Endothelial cell of umbilical vein (primary cell): ENCODE measurements around the gene PHLPP1. TPM values are rescaled to one million over a fixed set of nuclear protein-coding genes. Genes with fewer than 3 reads are reported as not detected.

Experiments
- BruUV-seq: library from RNA; stranded (reverse); fragments of 400-500 nt; replicated peaks from 2 replicates; lab custom pipeline; 2021; lab: Mats Ljungman, UMichigan
- CTCF ChIA-PET: fragments of 300-600, 350-600 bp; sonication (Branson Sonifier 250); formaldehyde crosslinking; loops from one replicate; lab custom pipeline; 2021; ENCODE audit warnings: antibody characterized with exemption, inconsistent platforms; lab: Charles Lee
- POLR2A ChIA-PET: fragments of 300-600, 350-600 bp; sonication (Branson Sonifier 250); formaldehyde crosslinking; loops from one replicate; lab custom pipeline; 2021; ENCODE audit warnings: antibody characterized with exemption, inconsistent platforms; lab: Charles Lee
- DNase-seq: peaks from one replicate; pipeline ENCODE4 v3.0.0-alpha.2; 2011; ENCODE audit warnings: low read depth, low spot score
- FAIRE-seq: peaks from 2 replicates; lab custom pipeline; 2011; peaks lifted over from hg19 to GRCh38; lab: Jason Lieb, UNC
- H2AFZ ChIP-seq: 2 replicates; pipeline ENCODE4 v1.6.0; 2012; ENCODE audit warnings: low read depth, low read length, control low read depth, inconsistent platforms
- H3K27ac ChIP-seq: 2 replicates; pipeline ENCODE4 v1.5.1; 2011; ENCODE audit warnings: low read depth, mild to moderate bottlenecking, control low read depth, low read length, moderate library complexity; ENCODE audit not compliant: insufficient read depth
- H3K27me3 ChIP-seq, 2 experiments: 2 replicates each; pipeline versions ENCODE4 v1.6.0 to v1.6.1; 2011; ENCODE audit warnings: low read length in 2 of 2, mixed read lengths in 1 of 2; ENCODE audit not compliant: control insufficient read depth in 2 of 2, insufficient read depth in 2 of 2
- H3K36me3 ChIP-seq, 2 experiments: 2 replicates in 1 of 2; 3 replicates in 1 of 2; pipeline ENCODE4 v1.5.1; 2011; ENCODE audit warnings: low read length in 2 of 2, mild to moderate bottlenecking in 1 of 2, moderate library complexity in 1 of 2; ENCODE audit not compliant: control insufficient read depth in 2 of 2, insufficient read depth in 2 of 2; ENCODE audit errors: extremely low read depth in 1 of 2
- H3K4me1 ChIP-seq: 3 replicates; pipeline ENCODE4 v1.5.1; 2011; ENCODE audit warnings: mild to moderate bottlenecking, low read length; ENCODE audit not compliant: control insufficient read depth, insufficient read depth; ENCODE audit errors: extremely low read depth
- H3K4me2 ChIP-seq: 2 replicates; pipeline ENCODE4 v1.6.1; 2011; ENCODE audit warnings: low read length, control low read depth, mixed read lengths; ENCODE audit not compliant: insufficient read depth
- H3K4me3 ChIP-seq, 3 experiments: fragments of 200-600 bp in 1 of 3; sonication (generic), shearing (Covaris generic) in 1 of 3; replicated peaks in 1 of 3; 2 replicates each; pipeline ENCODE4 v1.5.1; 2011 to 2016; ENCODE audit warnings: control low read depth in 3 of 3, low read length in 3 of 3, mild to moderate bottlenecking in 2 of 3, inconsistent platforms in 1 of 3, low read depth in 1 of 3, moderate library complexity in 1 of 3; ENCODE audit not compliant: insufficient read depth in 1 of 3
- H3K79me2 ChIP-seq: 2 replicates; pipeline ENCODE4 v1.6.0; 2012; ENCODE audit warnings: low read length, inconsistent platforms; ENCODE audit not compliant: control insufficient read depth, insufficient read depth
- H3K9ac ChIP-seq: replicated peaks from 2 replicates; pipeline ENCODE3; 2011; ENCODE audit warnings: low read length, control low read depth; ENCODE audit not compliant: insufficient read depth; ENCODE audit errors: extremely low read depth
- H3K9me1 ChIP-seq: replicated peaks from 3 replicates; pipeline ENCODE4 v1.6.0; 2011; ENCODE audit warnings: mild to moderate bottlenecking, low read length; ENCODE audit not compliant: control insufficient read depth, insufficient read depth; ENCODE audit errors: extremely low read depth
- H3K9me3 ChIP-seq: replicated peaks from 2 replicates; pipeline ENCODE4 v1.5.1; 2012; ENCODE audit warnings: low read length, inconsistent platforms; ENCODE audit not compliant: control insufficient read depth, insufficient read depth
- H4K20me1 ChIP-seq: replicated peaks from 2 replicates; pipeline ENCODE3; 2011; ENCODE audit warnings: mild to moderate bottlenecking, low read length; ENCODE audit not compliant: control insufficient read depth, insufficient read depth; ENCODE audit errors: extremely low read depth
- EZH2 ChIP-seq: IDR thresholded peaks from 2 replicates; pipeline ENCODE4 v1.6.1; 2012; ENCODE audit warnings: borderline replicate concordance, low read depth, mild to moderate bottlenecking, moderate library complexity, low read length, inconsistent platforms; ENCODE audit not compliant: severe bottlenecking
- FOS ChIP-seq: IDR thresholded peaks from 2 replicates; pipeline ENCODE4 v1.6.1; 2011; ENCODE audit warnings: mild to moderate bottlenecking, low read length, moderate library complexity, borderline replicate concordance; ENCODE audit not compliant: insufficient read depth
- GATA2 ChIP-seq: IDR thresholded peaks from 2 replicates; pipeline ENCODE4 v1.7.0; 2011; ENCODE audit warnings: low read depth, mild to moderate bottlenecking, moderate library complexity, mixed read lengths, low read length; ENCODE audit not compliant: insufficient read length, insufficient read depth
- JUN ChIP-seq: IDR thresholded peaks from 2 replicates; pipeline ENCODE4 v1.6.1; 2011; ENCODE audit warnings: borderline replicate concordance, low read depth; ENCODE audit not compliant: insufficient read length, insufficient read depth
- MYC ChIP-seq: IDR thresholded peaks from one replicate; pipeline ENCODE4 v1.6.1; 2011; ENCODE audit warnings: mild to moderate bottlenecking, low read depth, low read length
- POLR2A ChIP-seq: IDR thresholded peaks from 2 replicates; pipeline ENCODE4 v1.6.1; 2012; ENCODE audit warnings: low read depth, mild to moderate bottlenecking, control low read depth, low read length
- POLR2AphosphoS5 ChIP-seq: IDR thresholded peaks from 2 replicates; pipeline ENCODE4 v1.6.1; 2012; ENCODE audit warnings: low read depth, mild to moderate bottlenecking, control low read depth, low read length, moderate library complexity; ENCODE audit not compliant: insufficient read depth
- dilution Hi-C: fragments of 300-500 bp; cut with MboI; formaldehyde crosslinking; loops from one replicate; pipeline ENCODE4 v1.15.0; 2019; ENCODE audit warnings: low sequenced_read_pairs; ENCODE audit not compliant: extremely low pct_ligation_motif_present
- intact Hi-C: fragments of 100-400 bp; cut with micrococcal nuclease; formaldehyde crosslinking; loops from one replicate; pipeline ENCODE4 v1.10.0; 2022
- polyA plus RNA-seq, 4 experiments: library from polyadenylated mRNA; depleted of rRNA in 3 of 4; stranded (reverse) in 3 of 4; unstranded in 1 of 4; fragments of >200 nt; gene quantifications; 2 replicates each; pipeline versions ENCODE4 v1.2.1 to v1.2.3, GENCODE V29; 2011 to 2012; ENCODE audit warnings: missing spikeins in 1 of 4
- total RNA-seq: library from RNA; stranded (reverse); gene quantifications from 2 replicates; pipeline ENCODE4 v1.2.3, GENCODE V29; 2021
- TF ChIP-seq, protein P1 (sequence below), 2 donors: IDR thresholded peaks; 1 replicate in 1 of 2; 2 replicates in 1 of 2; pipeline ENCODE4 v1.5.1; 2011; ENCODE audit warnings: low read length in 2 of 2, mild to moderate bottlenecking in 2 of 2, moderate library complexity in 2 of 2, control low read depth in 1 of 2, inconsistent platforms in 1 of 2, low read depth in 1 of 2; ENCODE audit not compliant: insufficient read depth in 1 of 2; ENCODE audit errors: extremely low read depth in 1 of 2
- TF ChIP-seq, protein P2 (sequence below): IDR thresholded peaks from 2 replicates; pipeline ENCODE4 v1.6.1; 2011; ENCODE audit not compliant: insufficient read depth, insufficient read length

Gene PHLPP1
- total and polyA plus RNA-seq, 2 donors (not counting 3 experiments of a cell fraction or from before 2014, with no cell fraction given), result 4.0 to 10.8 TPM

DNA sequence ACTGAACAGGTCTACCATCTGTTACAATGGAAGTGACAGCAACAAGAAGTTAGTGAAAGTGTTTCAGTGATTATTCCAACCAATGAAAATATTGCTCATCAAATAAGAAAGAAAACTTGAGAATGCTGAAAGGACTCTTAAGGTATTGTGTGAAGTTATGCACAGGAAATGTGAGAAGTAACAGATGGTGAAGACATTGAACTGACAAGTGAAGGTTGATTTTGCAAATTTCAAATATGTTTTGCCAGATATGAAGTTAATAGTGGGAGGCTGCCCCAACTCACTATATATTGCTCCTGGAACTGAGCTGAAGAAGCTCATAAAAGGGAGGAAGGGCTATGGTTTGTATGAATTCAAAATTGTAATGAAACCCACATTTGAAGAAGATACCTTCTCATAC, 97.5 kb downstream of the PHLPP1 start:
- H2AFZ ChIP-seq, result no peak overlapping the region
- TF ChIP-seq, protein P1, sequence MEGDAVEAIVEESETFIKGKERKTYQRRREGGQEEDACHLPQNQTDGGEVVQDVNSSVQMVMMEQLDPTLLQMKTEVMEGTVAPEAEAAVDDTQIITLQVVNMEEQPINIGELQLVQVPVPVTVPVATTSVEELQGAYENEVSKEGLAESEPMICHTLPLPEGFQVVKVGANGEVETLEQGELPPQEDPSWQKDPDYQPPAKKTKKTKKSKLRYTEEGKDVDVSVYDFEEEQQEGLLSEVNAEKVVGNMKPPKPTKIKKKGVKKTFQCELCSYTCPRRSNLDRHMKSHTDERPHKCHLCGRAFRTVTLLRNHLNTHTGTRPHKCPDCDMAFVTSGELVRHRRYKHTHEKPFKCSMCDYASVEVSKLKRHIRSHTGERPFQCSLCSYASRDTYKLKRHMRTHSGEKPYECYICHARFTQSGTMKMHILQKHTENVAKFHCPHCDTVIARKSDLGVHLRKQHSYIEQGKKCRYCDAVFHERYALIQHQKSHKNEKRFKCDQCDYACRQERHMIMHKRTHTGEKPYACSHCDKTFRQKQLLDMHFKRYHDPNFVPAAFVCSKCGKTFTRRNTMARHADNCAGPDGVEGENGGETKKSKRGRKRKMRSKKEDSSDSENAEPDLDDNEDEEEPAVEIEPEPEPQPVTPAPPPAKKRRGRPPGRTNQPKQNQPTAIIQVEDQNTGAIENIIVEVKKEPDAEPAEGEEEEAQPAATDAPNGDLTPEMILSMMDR (IDR thresholded peaks at IDR 0.05; ENCODE audit: extremely low read depth in 1 of 2, insufficient read depth in 1 of 2, low read depth in 1 of 2, low read length in 2 of 2), result no peak
- no TSS peak for BruUV-seq
- H3K36me3 ChIP-seq, result no peaks in the 10 kb centered on the region
- no peaks in the 10 kb centered on the region for H3K27me3 ChIP-seq
- dilution Hi-C loops (no loop called here), intact Hi-C loops (no loop called here)
- no peak overlapping the region for H3K4me3 ChIP-seq
- H3K79me2 ChIP-seq, result no peaks in the 10 kb centered on the region
- H3K9me1 ChIP-seq, result no peaks in the 10 kb centered on the region
- FAIRE-seq (no peak), DNase-seq (no peak)
- no peak overlapping the region for H3K4me2 ChIP-seq
- H3K4me1 ChIP-seq, result no peaks in the 10 kb centered on the region
- H4K20me1 ChIP-seq, result no peaks in the 10 kb centered on the region
- H3K9ac ChIP-seq, result no peak overlapping the region
- H3K9me3 ChIP-seq, result no peaks in the 10 kb centered on the region
- ChIA-PET POLR2A (no interaction called here), CTCF (interaction anchor here (1.5 kb wide), 1 partner anchor 18 kb away, joined by 3 read pairs; no protein-coding TSS in a partner anchor)
- H3K27ac ChIP-seq, result no peak overlapping the region

DNA sequence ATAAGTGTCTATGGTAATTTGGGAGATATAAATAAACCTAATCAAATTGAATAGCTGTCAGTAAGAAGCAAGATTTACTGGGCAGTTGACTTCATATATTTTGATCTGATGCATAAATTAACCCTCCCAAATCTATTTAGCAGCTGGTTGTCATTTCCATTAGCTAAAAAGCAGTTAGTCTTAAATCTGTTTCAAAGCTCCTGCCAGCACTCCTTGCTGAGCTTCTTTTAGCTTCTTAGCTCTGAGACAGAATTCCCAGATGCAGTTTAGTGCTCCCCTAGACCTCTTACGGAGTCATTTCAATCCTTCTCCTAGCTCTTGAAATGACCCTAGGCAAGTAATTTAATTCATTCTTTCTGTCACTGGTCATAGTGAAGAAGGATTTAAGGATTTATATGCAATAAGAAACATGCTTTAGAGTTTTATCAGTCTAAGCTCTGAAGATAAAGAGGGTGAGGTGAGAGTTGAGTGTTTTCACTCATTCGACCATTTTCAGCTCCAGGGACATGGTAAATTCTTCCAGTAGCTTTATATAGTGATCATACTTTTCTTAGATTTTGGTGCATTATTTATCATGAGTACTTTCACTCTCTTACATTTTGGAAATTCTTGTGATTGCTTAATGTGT, 98.9 kb downstream of the PHLPP1 start:
- dilution Hi-C loops, result no loop called here
- DNase-seq, result no peak
- no TSS peak for BruUV-seq
- H3K9ac ChIP-seq, result no peak overlapping the region
- H3K4me3 ChIP-seq, result no peak overlapping the region
- H2AFZ ChIP-seq, result no peak overlapping the region
- no peaks in the 10 kb centered on the region for H3K27me3 ChIP-seq
- no peaks in the 10 kb centered on the region for H3K9me3 ChIP-seq
- CTCF ChIA-PET, result interaction anchor here (0.7 to 1.6 kb wide), 5 partner anchors 11 to 177 kb away, joined by 3 to 5 read pairs (median 4); no protein-coding TSS in a partner anchor
- H3K4me2 ChIP-seq, result no peak overlapping the region
- H4K20me1 ChIP-seq, result no peaks in the 10 kb centered on the region
- POLR2A ChIA-PET, result interaction anchor here (0.7 kb wide), 1 partner anchor 219 kb away, joined by 4 read pairs; no protein-coding TSS in a partner anchor
- intact Hi-C loops, result no loop called here
- TF ChIP-seq, protein P1 (IDR thresholded peaks at IDR 0.05; ENCODE audit: extremely low read depth in 1 of 2, insufficient read depth in 1 of 2, low read depth in 1 of 2, low read length in 2 of 2), result no peak
- no peak for TF ChIP-seq EZH2
- TF ChIP-seq GATA2, result no peak
- TF ChIP-seq MYC, result no peak
- TF ChIP-seq FOS, result no peak
- no peak for TF ChIP-seq POLR2A
- TF ChIP-seq POLR2AphosphoS5, result no peak
- TF ChIP-seq, protein P2, sequence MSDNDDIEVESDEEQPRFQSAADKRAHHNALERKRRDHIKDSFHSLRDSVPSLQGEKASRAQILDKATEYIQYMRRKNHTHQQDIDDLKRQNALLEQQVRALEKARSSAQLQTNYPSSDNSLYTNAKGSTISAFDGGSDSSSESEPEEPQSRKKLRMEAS, result no peak
- TF ChIP-seq JUN, result no peak
- FAIRE-seq, result no peak
- no peaks in the 10 kb centered on the region for H3K36me3 ChIP-seq
- no peaks in the 10 kb centered on the region for H3K9me1 ChIP-seq
- no peaks in the 10 kb centered on the region for H3K79me2 ChIP-seq
- no peaks in the 10 kb centered on the region for H3K4me1 ChIP-seq
- H3K27ac ChIP-seq, result no peak overlapping the region
